Mononuclear cell (primary cell): Measurements from ENCODE around the gene LINGO1. TPM values are rescaled to one million over a fixed set of nuclear protein-coding genes. Genes with fewer than 3 reads are reported as not detected.

Experiments used
- H3K27me3 ChIP-seq: 2 replicates; pipeline ENCODE4 v1.6.0; 2011; ENCODE audit warnings: low read length, control low read depth; ENCODE audit not compliant: insufficient read depth
- H3K4me1 ChIP-seq: 2 replicates; pipeline ENCODE4 v1.5.1; 2011; ENCODE audit warnings: mild to moderate bottlenecking, low read length, control low read depth; ENCODE audit not compliant: insufficient read depth
- H3K4me3 ChIP-seq: 2 replicates; pipeline ENCODE4 v1.5.1; 2011; ENCODE audit warnings: mild to moderate bottlenecking, low read length, moderate library complexity
- H3K9me3 ChIP-seq: 2 replicates; pipeline ENCODE4 v1.5.1; 2011; ENCODE audit warnings: low read depth, mild to moderate bottlenecking, control low read depth, low read length
- total RNA-seq: library from RNA; depleted of rRNA; stranded (reverse); fragments of >200 nt; gene quantifications from one replicate; pipeline ENCODE4 v1.2.3, GENCODE V29; 2012

LINGO1 gene
- total RNA-seq, 1 donor: not detected

DNA sequence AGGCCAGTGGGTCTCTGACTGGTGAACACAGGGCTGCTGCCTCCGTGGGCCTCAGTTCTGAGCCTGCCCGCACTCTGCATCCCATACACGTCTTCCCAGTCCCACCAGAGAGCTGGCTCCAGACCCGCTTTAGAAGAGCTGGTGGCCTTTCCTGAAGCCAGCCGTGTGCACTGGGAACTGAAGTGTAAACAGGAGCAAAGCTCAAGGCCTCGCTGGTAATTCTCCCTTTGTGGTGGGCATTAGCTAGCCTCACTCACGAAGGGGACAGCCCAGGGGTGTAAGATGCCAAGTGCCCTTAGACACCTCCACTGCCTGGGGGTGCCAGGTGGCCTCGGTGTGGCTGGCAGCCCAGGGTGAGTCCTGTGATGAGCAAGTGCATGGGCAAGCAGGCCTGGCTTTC is 12.9 kb upstream of the LINGO1 start:
- Histone ChIP-seq H3K27me3 (no peaks in the 10 kb centered on the region), H3K4me3 (no peak overlapping the region), H3K9me3 (no peaks in the 10 kb centered on the region), H3K4me1 (no peaks in the 10 kb centered on the region)

DNA sequence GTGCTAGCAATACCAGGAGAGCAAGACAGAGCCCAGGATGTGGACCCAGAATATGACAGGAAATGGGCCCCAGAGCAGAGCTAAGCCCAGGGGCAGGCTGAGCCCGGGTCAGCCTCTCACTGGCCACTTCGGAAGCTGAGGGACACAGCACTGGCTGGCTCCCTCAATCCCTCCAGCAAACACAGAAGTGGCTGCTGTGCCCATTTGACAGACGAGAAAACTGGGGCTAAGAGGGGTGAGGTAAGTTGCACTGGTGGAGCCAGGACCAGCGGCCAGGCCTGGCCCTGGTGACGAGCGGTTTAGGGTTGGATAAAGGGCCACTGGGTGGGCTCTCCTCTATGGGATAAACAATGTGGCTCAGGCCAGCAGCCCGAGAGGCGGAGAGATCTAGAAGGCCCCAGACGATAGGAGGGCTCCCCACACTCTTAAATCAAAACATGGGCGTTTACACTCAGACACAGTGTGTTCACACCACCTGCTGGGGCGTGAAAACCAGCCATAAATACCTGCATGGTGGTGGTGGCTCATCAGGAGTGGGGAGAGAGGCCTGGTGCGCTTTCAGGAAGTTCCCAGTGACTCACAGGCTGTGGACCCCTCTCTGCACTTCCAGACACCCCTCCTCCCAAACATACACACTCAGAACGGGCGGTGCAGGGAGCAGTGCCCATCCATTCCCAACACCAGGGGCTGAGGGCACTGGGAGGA is 12.0 kb upstream of the LINGO1 start:
- Histone ChIP-seq H3K4me1 (no peaks in the 10 kb centered on the region), H3K9me3 (no peaks in the 10 kb centered on the region), H3K27me3 (no peaks in the 10 kb centered on the region), H3K4me3 (no peak overlapping the region)

DNA sequence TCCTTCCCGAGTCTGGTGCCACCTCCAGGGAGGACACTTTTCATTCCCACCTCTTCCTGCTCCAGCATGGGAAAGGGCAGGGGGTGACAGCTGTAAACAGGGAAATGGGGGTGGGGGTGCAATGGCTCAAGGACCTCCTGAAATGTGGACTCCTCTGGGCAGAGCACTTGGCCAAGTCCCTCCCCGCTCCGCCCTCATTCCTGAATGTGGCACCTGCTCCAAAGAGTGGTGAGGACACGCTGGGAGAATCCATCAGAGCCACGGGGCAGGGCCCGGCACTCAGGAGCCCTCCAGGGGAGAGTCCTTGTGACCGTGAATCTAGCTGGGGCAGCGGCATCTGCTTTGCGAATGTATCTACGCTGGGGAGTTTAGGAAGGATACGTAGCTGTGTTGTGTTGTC is 11.1 kb upstream of the LINGO1 start:
- Histone ChIP-seq H3K27me3 (no peaks in the 10 kb centered on the region), H3K4me3 (no peak overlapping the region), H3K4me1 (no peaks in the 10 kb centered on the region), H3K9me3 (no peaks in the 10 kb centered on the region)

DNA sequence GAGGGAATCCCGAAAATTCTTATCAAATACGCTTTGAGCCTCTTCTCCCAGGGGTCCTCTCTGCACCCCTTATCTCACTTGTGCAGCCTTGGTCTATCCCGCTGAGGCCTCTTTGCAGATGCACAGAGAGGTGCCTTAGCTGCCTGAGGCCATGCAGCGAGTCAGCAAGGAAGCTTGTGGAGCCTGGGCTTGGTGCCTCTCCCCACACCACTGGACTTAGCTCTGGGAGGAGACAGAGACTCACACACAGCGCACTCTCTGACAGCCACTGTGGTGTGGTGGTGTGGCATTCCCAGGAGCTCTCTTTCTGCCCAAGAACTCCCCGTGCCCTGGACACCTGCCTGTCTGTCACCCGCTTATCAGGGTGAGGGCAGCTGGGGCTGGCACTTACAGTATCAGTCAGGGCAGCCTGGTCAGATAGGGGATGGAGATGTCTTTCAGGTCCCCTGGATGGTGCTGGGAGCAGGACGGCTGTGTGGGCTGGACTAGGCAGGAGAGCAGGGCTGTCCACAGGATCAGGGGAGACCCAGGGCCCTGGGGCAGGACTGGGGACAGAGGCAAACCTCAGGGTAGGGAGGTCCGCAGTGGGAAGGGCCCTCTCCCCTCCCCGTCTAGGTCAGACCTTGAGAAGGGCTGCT is 10.2 kb upstream of the LINGO1 start:
- H3K27me3 ChIP-seq: no peaks in the 10 kb centered on the region
- no peaks in the 10 kb centered on the region for H3K4me1 ChIP-seq
- H3K4me3 ChIP-seq: no peak overlapping the region
- no peaks in the 10 kb centered on the region for H3K9me3 ChIP-seq

DNA sequence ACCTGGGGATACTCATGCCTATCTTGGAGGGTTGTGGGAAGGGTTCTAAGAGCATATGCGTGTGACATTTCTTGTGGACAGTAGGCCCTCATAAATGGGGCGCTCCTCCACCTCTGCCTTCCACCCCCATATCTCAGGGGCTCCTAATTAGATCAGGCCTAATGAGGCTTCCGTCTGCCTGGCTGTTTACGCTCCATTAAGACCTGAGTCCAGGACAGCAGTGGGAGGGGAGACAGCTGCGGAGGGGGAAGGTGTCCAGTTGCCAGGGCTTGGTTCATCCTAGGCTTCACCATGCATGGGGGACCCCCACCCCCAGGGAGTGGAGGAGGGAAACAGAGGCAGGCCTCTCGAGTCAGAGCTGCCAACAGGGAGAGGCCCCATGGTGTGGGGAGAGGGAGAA is 9.3 kb upstream of the LINGO1 start:
- Histone ChIP-seq H3K4me1 (no peaks in the 10 kb centered on the region), H3K9me3 (no peaks in the 10 kb centered on the region), H3K4me3 (no peak overlapping the region), H3K27me3 (no peaks in the 10 kb centered on the region)

DNA sequence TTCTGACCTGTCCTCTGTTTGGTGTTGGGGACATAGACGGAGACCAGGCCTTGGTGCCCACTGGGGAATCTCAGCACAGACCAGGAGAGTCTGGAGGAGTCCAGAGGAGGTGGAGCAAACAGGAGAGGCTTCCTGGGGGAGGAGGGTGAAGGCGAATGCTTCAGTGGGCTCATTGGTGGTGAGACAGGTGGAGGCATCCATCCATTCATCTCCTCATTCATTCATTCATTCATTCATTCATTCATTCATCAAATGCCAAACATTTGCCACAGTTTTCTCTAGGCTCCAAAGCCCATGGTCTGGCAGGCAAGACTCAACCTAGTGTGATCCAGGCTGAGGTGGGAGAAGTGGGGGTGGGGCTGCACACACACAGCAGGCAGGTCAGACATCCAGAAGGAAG is 7.9 kb upstream of the LINGO1 start:
- H3K27me3 ChIP-seq: peaks cover 5% of the 10 kb centered on the region
- no peaks in the 10 kb centered on the region for H3K9me3 ChIP-seq
- H3K4me1 ChIP-seq: no peaks in the 10 kb centered on the region

DNA sequence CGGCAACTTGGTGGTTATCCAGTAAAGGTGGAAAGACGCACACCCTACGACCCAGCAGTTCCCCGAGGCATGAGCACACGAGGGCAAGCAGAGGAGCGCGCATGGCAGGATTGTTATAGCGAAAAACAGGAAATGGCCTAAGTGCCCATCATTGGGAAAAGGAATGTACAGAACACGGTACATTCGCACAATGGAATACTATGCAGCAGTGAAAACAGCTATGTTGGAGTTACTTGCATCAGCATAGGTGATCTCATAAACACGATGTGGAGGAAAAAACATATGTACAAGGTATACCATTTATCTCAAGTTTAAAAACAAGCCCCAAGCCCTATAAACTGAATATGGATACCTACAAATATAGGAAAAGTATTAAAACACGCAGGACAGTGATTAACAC is 6.7 kb upstream of the LINGO1 start:
- H3K27me3 ChIP-seq: peaks cover 10% of the 10 kb centered on the region
- H3K4me3 ChIP-seq: no peak overlapping the region
- no peaks in the 10 kb centered on the region for H3K9me3 ChIP-seq
- H3K4me1 ChIP-seq: no peaks in the 10 kb centered on the region

More for the DNA sequence above, 7.9 kb upstream of the LINGO1 start:
- no peak overlapping the region for H3K4me3 ChIP-seq

DNA sequence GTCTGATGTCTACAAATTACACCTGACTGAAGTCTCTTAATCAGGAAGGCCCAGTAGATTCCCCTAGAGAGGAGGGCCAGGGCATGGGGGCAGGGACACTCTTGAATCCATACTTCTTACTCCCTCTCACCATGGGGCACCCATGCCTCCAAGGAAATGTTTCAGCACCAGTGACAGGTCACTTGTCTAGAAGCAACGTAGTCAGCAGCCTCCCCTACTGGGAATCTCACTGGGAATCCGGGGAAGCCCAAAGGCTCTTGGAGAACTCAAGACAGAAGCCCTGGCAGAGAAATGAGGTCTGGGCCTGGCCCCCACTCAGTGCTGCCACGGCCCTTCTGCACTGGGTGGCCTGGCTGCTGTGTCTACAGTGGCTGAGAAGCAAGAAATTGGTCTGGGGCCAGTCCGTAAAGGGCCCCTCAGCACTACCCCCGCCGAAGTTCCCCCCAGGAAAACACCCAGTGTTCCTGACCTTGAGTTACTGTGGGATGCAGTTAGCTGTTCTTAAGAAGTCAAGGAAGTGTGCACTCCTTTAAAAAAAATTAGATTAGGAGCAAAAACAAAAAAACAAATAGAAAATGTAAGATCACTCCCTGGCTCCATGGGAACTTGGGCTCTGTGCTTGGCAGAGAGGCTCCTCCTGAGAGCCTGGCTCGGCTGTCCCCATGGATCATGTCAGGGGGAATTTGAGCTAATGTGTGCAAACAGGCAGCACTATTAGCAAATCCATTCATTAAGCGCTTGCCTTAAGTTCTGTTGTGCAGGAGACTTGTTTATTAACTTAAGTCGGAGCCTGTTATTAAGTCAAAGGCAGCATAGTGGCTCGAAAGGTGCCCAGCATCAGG is 5.4 kb upstream of the LINGO1 start:
- Histone ChIP-seq H3K9me3 (no peaks in the 10 kb centered on the region), H3K27me3 (peaks cover 23% of the 10 kb centered on the region), H3K4me3 (no peak overlapping the region), H3K4me1 (peaks cover 13% of the 10 kb centered on the region)

DNA sequence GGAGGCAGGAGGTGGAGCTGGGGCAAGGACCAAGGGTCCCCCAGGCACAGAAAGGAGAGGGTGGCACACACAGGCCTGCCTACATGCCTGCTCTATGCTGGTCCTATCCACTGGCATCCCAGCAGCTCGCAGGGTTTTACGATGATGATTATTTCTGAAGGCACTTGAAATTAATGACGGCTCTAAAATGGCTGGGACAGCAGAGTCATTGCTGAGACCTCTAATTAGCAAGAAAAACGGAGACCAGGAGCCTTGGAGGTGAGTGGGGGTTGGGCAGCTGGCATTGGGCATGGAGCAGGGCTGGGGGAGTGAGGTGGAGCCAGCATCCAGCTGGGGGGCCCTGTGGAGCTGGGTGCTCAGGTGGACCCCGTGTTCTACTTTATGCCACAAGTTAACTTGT is 3.5 kb upstream of the LINGO1 start:
- H3K27me3 ChIP-seq: peaks cover 32% of the 10 kb centered on the region
- H3K4me3 ChIP-seq: no peak overlapping the region
- H3K9me3 ChIP-seq: no peaks in the 10 kb centered on the region
- peaks cover 14% of the 10 kb centered on the region for H3K4me1 ChIP-seq

DNA sequence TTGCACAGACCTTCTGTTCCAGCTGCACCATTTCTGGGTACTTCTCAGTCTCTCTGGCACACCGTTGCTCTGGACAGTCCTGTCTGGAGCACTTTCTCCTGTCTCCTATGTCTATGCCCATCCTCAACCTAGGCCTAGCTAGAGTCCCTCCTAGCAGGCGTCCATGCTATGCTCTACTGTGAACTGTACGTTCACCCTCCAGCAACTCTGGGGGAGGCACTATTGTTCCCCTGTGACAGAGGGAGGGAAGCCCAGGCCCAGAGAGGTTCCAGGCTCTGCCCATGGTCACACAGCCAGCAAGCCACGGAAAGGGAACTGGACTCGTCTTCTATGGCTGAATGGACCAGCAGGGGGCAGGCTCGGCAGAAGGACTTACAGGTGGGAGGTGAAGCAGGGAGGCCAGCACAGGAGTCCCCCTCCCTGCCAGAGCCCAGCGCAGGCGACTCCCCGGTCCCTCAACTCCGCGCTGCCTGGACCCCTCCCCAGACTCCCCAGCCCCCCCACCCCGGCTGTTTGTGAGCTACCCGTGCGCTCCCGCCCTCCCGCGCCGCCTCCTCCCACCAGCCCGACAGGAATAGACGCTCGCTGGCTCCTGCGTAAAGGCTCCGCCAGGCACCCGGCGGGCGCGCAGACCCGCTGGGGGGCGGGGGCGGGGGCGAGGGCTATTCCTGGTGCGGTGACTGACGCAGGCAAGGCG is 1.7 kb upstream of the LINGO1 start:
- Histone ChIP-seq H3K4me1 (peaks cover 14% of the 10 kb centered on the region), H3K27me3 (peaks cover 47% of the 10 kb centered on the region), H3K9me3 (no peaks in the 10 kb centered on the region), H3K4me3 (no peak overlapping the region)

DNA sequence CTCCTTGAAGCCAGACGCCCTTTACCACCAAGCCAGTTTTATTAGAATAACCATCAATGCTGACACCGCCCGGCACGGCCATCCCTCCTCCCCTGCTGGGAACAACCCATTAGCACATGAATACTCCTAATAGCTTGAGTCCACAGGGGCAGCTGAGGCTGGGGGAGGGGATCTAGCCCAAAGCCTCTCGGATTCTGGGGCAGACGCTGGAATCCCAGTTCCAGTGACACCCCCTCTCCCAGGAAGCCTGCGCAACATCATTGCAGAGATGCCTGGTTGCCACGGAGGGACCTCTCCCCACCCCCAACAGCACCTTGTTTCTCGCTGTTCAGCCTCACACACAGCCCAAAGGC is 1.2 kb upstream of the LINGO1 start:
- H3K4me1 ChIP-seq: peaks cover 14% of the 10 kb centered on the region
- H3K4me3 ChIP-seq: no peak overlapping the region
- H3K9me3 ChIP-seq: no peaks in the 10 kb centered on the region
- H3K27me3 ChIP-seq: peaks cover 47% of the 10 kb centered on the region

DNA sequence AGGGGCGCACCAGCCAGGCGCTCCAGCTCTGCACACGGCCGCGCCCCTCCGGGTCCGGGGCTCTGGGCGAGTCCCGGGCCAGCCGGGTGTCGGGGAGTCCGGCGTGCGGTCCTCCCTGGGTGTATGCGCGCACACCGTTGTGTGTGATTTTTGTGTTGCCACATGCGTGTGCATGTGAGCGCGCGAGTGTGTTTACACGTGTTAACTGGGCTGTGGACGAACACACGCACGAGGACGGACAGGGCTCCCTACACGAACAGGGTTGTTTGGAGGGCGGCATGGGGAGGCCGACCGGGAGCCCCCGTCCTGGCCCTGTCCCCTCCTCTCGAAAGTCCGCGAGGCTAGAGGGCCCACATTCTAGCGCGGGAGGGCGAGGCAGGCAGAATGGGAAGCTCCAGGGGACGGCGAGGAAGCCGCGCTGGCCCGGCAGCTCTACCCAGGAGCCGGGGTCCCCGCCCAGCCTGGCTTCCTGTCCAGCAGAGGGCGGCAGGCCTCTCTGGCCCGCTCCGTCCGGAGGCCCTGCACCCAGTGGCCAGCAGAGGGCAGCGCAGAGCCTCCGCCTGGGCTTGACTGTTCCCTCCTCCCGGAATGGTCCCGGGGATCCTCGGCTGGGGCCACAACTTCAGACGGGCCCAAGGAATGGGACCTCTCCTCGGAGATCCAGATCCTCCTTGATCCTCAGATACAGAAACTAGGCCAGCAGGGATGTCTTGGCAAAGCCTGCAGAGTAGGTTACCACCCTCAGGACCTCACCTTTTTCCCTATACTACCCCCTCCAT is 611 bp upstream of the LINGO1 start:
- Histone ChIP-seq H3K27me3 (peaks cover 49% of the 10 kb centered on the region), H3K4me3 (no peak overlapping the region), H3K4me1 (peaks cover 14% of the 10 kb centered on the region), H3K9me3 (no peaks in the 10 kb centered on the region)

DNA sequence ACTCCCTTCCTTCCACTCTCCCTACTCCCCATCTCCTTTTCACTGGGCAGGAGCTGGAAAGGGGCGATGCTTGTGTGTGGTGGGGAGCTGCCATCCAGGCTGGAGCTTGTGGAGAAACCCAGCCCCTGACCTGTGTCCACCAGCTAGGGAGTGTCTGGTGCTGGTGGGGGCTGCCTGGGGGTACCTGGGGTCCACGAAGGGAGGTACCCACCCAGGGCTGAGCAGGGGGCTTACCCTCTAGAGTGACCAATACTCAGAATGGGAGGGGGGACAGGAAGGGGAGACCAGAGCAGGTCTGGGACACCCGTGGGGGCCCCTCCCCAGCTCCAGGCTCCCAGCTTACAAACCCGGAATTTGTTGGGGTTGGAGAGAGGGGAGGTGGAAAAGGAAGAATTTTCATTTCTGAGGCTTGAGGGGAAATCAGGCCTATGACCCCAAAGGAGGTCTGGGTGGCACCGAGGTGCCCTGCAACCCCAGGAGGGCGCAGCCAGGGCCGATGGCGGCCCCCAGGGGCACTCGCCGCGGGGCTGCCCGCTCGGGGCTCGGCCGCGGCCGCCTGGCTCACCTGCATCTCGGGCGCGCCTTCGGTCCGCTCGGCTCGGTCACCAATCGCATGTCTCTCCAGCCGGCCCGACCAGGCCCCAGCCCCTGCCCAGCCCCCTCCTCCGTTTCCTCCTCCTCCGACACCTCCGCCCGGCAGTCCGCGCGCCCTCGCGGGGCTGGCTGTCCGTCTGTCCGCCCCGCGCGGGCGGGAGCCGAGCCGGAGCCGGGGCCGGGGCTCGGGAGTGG is 773 bp downstream of the LINGO1 start:
- peaks cover 14% of the 10 kb centered on the region for H3K4me1 ChIP-seq
- H3K9me3 ChIP-seq: no peaks in the 10 kb centered on the region
- H3K4me3 ChIP-seq: no peak overlapping the region
- peaks cover 53% of the 10 kb centered on the region for H3K27me3 ChIP-seq
